Left ventricle myocardium inferior (tissue), 1 donor: ENCODE measurements around the gene DEFB108B. TPM values are rescaled to one million over a fixed set of nuclear protein-coding genes. Genes with fewer than 3 reads are reported as not detected.
"Not testable (repeated sequence)": the region's sequence is repeated elsewhere in the genome, so short reads cannot be mapped to it uniquely, and the experiment has no call there.

ENCODE experiments used
- DNase-seq: peaks from one replicate; pipeline ENCODE4 v3.0.0-alpha.2; 2020
- H3K27ac ChIP-seq: fragments of 200-600 bp; replicated peaks from 2 replicates; pipeline ENCODE4 v1.8.0; 2021
- H3K27me3 ChIP-seq: fragments of 200-600 bp; 2 replicates; pipeline ENCODE4 v1.8.0; 2021; ENCODE audit warnings: low read depth
- H3K36me3 ChIP-seq: fragments of 200-600 bp; 2 replicates; pipeline ENCODE4 v1.8.0; 2021
- H3K4me1 ChIP-seq: fragments of 200-600 bp; 2 replicates; pipeline ENCODE4 v1.8.0; 2021
- H3K4me3 ChIP-seq: fragments of 200-600 bp; 2 replicates; pipeline ENCODE4 v1.8.0; 2021; ENCODE audit warnings: mild to moderate bottlenecking, moderate library complexity
- H3K9me3 ChIP-seq: fragments of 200-600 bp; replicated peaks from 2 replicates; pipeline ENCODE4 v1.8.0; 2021
- intact Hi-C: fragments of 100-400 bp; cut with micrococcal nuclease; formaldehyde crosslinking; loops from one replicate; pipeline ENCODE4 v1.11.0; 2022
- total RNA-seq: library from RNA; stranded (reverse); fragmentation: NEBNext Ultra II Directional; extraction: Animal tissue kit (Norgen Biotek cat#: 25700); gene quantifications from one replicate; pipeline ENCODE4 v1.2.1, GENCODE V29; 2021
- TF ChIP-seq, protein P1 (sequence below): fragments of 200-600 bp; IDR thresholded peaks from 2 replicates; pipeline ENCODE4 v1.8.0; 2021; ENCODE audit warnings: antibody characterized with exemption, mild to moderate bottlenecking, borderline replicate concordance
- donor health status: DM: no; HTN: yes; CAD: no; lungs with severe emphysema.

Gene DEFB108B
- total RNA-seq, 1 donor from 2014 or later, result not detected

DNA sequence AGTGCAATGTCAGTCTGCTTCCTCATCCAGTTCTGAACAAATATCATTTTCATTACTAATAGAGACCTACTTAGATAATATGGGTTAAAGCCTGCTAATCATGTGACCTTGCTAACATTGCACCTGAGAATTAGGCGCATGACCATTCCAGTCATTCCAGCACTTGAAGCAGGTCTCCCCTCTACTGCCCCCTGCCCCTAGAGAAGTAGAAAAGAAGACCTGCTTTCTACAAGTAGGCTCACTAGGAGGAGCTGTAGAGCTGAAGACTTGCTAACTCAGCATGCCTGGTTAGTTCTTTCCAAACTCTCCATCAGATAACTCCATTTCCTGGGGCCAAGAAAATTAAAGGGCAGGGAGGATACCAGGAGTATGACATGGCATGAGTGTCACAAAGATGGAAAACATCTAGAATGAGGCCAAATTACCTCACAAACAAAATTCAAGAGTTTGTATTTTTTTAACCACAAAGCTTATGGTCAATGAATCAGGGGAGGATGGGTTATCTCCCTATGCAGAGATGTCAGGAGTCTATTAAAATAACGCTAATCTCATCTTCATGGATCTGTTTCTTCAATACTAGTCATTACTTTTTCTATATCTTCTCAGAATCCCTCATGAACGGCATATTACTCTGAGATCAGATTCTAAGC is 31.1 kb downstream of the DEFB108B start:
- H3K27me3 ChIP-seq, H3K4me1 ChIP-seq, H3K9me3 ChIP-seq, H3K27ac ChIP-seq, H3K36me3 ChIP-seq, DNase-seq, H3K4me3 ChIP-seq, intact Hi-C loops: not testable (repeated sequence)
- TF ChIP-seq, protein P1, sequence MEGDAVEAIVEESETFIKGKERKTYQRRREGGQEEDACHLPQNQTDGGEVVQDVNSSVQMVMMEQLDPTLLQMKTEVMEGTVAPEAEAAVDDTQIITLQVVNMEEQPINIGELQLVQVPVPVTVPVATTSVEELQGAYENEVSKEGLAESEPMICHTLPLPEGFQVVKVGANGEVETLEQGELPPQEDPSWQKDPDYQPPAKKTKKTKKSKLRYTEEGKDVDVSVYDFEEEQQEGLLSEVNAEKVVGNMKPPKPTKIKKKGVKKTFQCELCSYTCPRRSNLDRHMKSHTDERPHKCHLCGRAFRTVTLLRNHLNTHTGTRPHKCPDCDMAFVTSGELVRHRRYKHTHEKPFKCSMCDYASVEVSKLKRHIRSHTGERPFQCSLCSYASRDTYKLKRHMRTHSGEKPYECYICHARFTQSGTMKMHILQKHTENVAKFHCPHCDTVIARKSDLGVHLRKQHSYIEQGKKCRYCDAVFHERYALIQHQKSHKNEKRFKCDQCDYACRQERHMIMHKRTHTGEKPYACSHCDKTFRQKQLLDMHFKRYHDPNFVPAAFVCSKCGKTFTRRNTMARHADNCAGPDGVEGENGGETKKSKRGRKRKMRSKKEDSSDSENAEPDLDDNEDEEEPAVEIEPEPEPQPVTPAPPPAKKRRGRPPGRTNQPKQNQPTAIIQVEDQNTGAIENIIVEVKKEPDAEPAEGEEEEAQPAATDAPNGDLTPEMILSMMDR, result peak; percentile 46

DNA sequence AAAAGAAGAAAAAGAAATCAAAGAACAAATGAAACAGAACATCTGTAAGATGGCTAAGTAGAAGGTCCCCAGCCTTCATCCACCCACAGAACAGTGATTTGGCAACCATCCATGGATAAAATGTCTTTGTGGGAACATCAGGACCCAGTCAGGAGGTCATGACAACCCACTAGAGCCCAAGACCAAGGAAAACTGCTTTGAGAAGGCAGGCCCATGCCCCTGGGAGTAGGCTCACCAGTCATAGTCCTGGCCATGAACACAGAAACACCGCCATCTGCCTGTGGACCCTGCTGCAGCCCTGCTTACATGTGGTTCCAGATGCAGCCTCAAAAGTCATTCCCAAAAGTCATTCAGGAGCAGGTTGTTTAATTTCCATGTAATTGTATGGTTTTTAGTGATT is 34.2 kb downstream of the DEFB108B start:
- H3K4me1 ChIP-seq, H3K27me3 ChIP-seq, H3K9me3 ChIP-seq, intact Hi-C loops, H3K4me3 ChIP-seq, DNase-seq, H3K36me3 ChIP-seq: not testable (repeated sequence)
- TF ChIP-seq, protein P1, result peak; percentile 31
- peak overlapping the region; percentile 5 for H3K27ac ChIP-seq

- DNase-seq, H3K27ac ChIP-seq, intact Hi-C loops, H3K36me3 ChIP-seq, H3K4me1 ChIP-seq, H3K9me3 ChIP-seq, H3K27me3 ChIP-seq, H3K4me3 ChIP-seq: not testable (repeated sequence)
Measured at GRCh38 chr11:71869931-71870330, 36.9 kb downstream of the DEFB108B start.

GRCh38 chr11:71870661-71871060 is 37.7 kb downstream of the DEFB108B start:
- H3K27me3 ChIP-seq, DNase-seq, H3K9me3 ChIP-seq, H3K27ac ChIP-seq, H3K4me1 ChIP-seq, H3K4me3 ChIP-seq, H3K36me3 ChIP-seq, intact Hi-C loops: not testable (repeated sequence)

DNA sequence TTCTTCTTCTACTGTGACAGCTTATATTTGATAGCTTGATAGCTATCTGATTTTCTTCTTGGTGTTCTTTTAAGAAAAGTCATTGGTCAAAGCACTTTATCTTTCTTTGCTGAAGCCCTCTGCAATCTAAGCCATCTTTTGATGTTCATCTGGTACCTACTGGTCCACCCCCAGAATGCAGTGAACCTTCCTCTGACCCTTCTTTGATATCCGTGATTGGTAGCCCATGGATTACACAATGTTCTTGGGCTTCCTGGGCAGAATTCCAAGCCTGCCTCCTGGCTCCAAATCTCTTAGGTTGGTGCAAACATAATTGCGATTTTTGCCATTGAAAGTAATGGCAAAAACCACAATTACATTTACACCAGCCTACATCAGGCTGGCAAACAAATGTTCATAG is 43.3 kb downstream of the DEFB108B start:
- H3K9me3 ChIP-seq, H3K36me3 ChIP-seq, H3K27me3 ChIP-seq, DNase-seq, intact Hi-C loops, H3K27ac ChIP-seq, H3K4me3 ChIP-seq, H3K4me1 ChIP-seq: not testable (repeated sequence)

DNA sequence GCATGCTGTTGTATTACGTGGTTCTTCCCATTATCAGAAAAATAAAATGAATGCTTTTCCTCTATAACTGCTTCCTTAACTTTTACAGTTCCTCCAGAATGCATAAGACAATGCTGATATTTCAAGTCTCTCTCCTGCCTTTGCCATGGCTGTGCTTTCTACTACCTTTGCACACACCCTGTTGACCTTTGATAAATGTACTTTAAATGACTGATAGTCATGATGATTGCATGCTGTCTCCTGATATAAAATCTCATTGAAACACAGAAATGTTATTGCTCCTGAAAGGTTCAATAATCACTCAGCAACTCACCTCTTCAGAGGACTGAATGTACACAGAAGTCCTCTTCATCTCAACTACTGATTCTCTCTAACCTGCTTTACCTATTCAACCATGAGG is 45.1 kb downstream of the DEFB108B start, which contains the start of gene DEFB131B:
TSS of gene DEFB131B (plus strand) at position 395 of the 400 bp plus-strand sequence. CDS start at position 395, 0 bp downstream.
- H3K36me3 ChIP-seq, H3K4me3 ChIP-seq, H3K4me1 ChIP-seq, DNase-seq, intact Hi-C loops, H3K27ac ChIP-seq, H3K27me3 ChIP-seq, H3K9me3 ChIP-seq: not testable (repeated sequence)

GRCh38 chr11:71885806-71886205 is 52.8 kb downstream of the DEFB108B start:
- DNase-seq, H3K4me3 ChIP-seq, H3K9me3 ChIP-seq, intact Hi-C loops, H3K27me3 ChIP-seq, H3K4me1 ChIP-seq, H3K36me3 ChIP-seq, H3K27ac ChIP-seq: not testable (repeated sequence)

Other genes with a start within 250 kb of the DEFB108B start
- gene DEFB131B, start 45.3 kb downstream of the DEFB108B start, total RNA-seq, result not detected
- gene XNDC1N, start 95.4 kb downstream of the DEFB108B start, total RNA-seq, result 2.5 TPM
- 23.0 TPM for gene RNF121, start 95.8 kb downstream of the DEFB108B start, total RNA-seq
- gene IL18BP, start 165.7 kb downstream of the DEFB108B start, total RNA-seq, result 4.9 TPM
- 82.5 TPM for gene NUMA1, start 247.3 kb downstream of the DEFB108B start, total RNA-seq
- 3.5 TPM for gene LRRC51, start 247.7 kb downstream of the DEFB108B start, total RNA-seq